Measurements from ENCODE around the gene LRFN5. TPM values are rescaled to one million over a fixed set of nuclear protein-coding genes. Genes with fewer than 3 reads are reported as not detected.

LRFN5 gene
- total RNA-seq, 2 donors from 2014 or later = 0.26 to 0.39 TPM

GRCh38 chr14:41830714-41831406 lies 224.2 kb downstream of the LRFN5 start:
- Histone ChIP-seq H3K9me3 (no peaks in the 10 kb centered on the region), H3K4me1 (no peaks in the 10 kb centered on the region), H3K27me3 (no peaks in the 10 kb centered on the region), H3K27ac (no peak overlapping the region), H3K4me3 (no peak overlapping the region), H3K36me3 (no peaks in the 10 kb centered on the region)
- no peak for TF ChIP-seq CTCF (IDR thresholded peaks at IDR 0.05)
- DNase-seq (ENCODE audit: low spot score) = no peak

- H3K36me3 ChIP-seq = no peaks in the 10 kb centered on the region
- H3K27me3 ChIP-seq = no peaks in the 10 kb centered on the region
- H3K4me3 ChIP-seq = no peak overlapping the region
- no peak for DNase-seq (ENCODE audit: low spot score)
- no peak overlapping the region for H3K27ac ChIP-seq
- H3K4me1 ChIP-seq = no peaks in the 10 kb centered on the region
- H3K9me3 ChIP-seq = no peaks in the 10 kb centered on the region
- no peak for TF ChIP-seq CTCF (IDR thresholded peaks at IDR 0.05)
Observed at GRCh38 chr14:41839661-41840060, 233.0 kb downstream of the LRFN5 start.

GRCh38 chr14:41859336-41859735 lies 252.7 kb downstream of the LRFN5 start:
- H3K27me3 ChIP-seq = no peaks in the 10 kb centered on the region
- no peak overlapping the region for H3K27ac ChIP-seq
- H3K4me1 ChIP-seq = no peaks in the 10 kb centered on the region
- H3K36me3 ChIP-seq = no peaks in the 10 kb centered on the region
- H3K9me3 ChIP-seq = no peaks in the 10 kb centered on the region
- H3K4me3 ChIP-seq = no peak overlapping the region
- DNase-seq (ENCODE audit: low spot score) = no peak
- no peak for TF ChIP-seq CTCF (IDR thresholded peaks at IDR 0.05)

- no peak for TF ChIP-seq CTCF (IDR thresholded peaks at IDR 0.05)
- H3K9me3 ChIP-seq = no peaks in the 10 kb centered on the region
- H3K27ac ChIP-seq = no peak overlapping the region
Observed at GRCh38 chr14:41860586-41860985, 253.9 kb downstream of the LRFN5 start.

GRCh38 chr14:41865894-41866293 lies 259.2 kb downstream of the LRFN5 start:
- DNase-seq (ENCODE audit: low spot score) = no peak
- H3K27ac ChIP-seq = no peak overlapping the region
- H3K4me3 ChIP-seq = no peak overlapping the region
- H3K36me3 ChIP-seq = no peaks in the 10 kb centered on the region
- no peaks in the 10 kb centered on the region for H3K4me1 ChIP-seq
- no peaks in the 10 kb centered on the region for H3K27me3 ChIP-seq
- no peaks in the 10 kb centered on the region for H3K9me3 ChIP-seq
- TF ChIP-seq CTCF (IDR thresholded peaks at IDR 0.05) = no peak

More at GRCh38 chr14:41860586-41860985, 253.9 kb downstream of the LRFN5 start:
- Histone ChIP-seq H3K27me3 (no peaks in the 10 kb centered on the region), H3K4me1 (no peaks in the 10 kb centered on the region), H3K4me3 (no peak overlapping the region), H3K36me3 (no peaks in the 10 kb centered on the region)
- DNase-seq (ENCODE audit: low spot score) = no peak

GRCh38 chr14:41868396-41868795 lies 261.7 kb downstream of the LRFN5 start:
- no peak overlapping the region for H3K4me3 ChIP-seq
- DNase-seq (ENCODE audit: low spot score) = no peak
- H3K9me3 ChIP-seq = no peaks in the 10 kb centered on the region
- no peak overlapping the region for H3K27ac ChIP-seq
- H3K4me1 ChIP-seq = no peaks in the 10 kb centered on the region
- no peaks in the 10 kb centered on the region for H3K27me3 ChIP-seq
- no peak for TF ChIP-seq CTCF (IDR thresholded peaks at IDR 0.05)
- no peaks in the 10 kb centered on the region for H3K36me3 ChIP-seq
